ENCODE data around the gene CDH4. TPM values are rescaled to one million over a fixed set of nuclear protein-coding genes. Genes with fewer than 3 reads are reported as not detected.

Gene CDH4
- total RNA-seq, 1 experiment from 2014 or later = 5.3 TPM

DNA sequence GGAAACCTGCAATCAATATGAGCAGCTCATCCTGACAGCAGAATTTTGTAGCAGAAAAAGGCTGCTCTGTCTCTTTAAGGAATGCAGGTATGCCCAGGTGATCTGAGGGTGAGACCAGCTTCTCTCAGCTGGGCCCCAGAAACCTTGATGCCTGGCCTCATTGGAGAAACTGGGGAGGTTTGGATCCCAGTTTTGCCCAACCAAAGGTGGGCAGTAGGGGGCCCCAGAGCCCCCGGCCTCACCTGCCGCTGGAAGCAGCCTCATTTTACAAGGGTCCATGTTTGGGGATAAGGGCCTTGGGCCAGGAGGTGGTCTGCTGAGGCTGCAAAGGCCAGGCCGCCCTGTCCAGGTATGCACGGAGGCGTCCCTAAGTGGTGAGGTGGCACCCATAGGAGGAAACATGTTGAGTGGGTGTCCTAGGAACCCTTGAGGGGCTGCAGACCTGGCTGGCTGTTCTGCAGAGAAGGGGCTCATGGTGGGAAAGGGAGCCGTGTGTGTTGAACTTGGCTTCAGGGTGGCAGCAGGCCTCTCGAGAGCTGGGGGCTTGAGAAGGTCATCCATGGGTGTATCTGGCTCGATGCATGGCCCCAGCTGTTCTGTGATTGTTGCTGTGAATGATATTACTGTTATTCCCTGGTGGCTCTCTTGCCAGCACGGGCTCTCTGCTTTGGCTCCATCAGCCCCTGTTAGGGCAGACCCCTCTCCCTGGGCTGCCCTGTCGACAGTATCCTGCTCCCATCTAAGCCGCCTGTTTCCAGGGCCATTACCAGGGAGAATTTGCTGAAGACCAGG lies 208.4 kb downstream of the CDH4 start:
- H3K27ac Mint-ChIP-seq = no peak overlapping the region
- TF ChIP-seq GRHL2 (CRISPR knock-in tag; IDR thresholded peaks at IDR 0.05; ENCODE audit: insufficient replicate concordance, severe bottlenecking) (no peak), RORB (CRISPR knock-in tag; IDR thresholded peaks at IDR 0.05) (no peak), JUN (CRISPR knock-in tag; IDR thresholded peaks at IDR 0.05) (no peak), ZNF317 (CRISPR knock-in tag; IDR thresholded peaks at IDR 0.05; ENCODE audit: borderline replicate concordance, low read depth) (no peak)
- TF ChIP-seq, protein P1, sequence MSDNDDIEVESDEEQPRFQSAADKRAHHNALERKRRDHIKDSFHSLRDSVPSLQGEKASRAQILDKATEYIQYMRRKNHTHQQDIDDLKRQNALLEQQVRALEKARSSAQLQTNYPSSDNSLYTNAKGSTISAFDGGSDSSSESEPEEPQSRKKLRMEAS (CRISPR knock-in tag; IDR thresholded peaks at IDR 0.05) = no peak
- TF ChIP-seq, protein P2, sequence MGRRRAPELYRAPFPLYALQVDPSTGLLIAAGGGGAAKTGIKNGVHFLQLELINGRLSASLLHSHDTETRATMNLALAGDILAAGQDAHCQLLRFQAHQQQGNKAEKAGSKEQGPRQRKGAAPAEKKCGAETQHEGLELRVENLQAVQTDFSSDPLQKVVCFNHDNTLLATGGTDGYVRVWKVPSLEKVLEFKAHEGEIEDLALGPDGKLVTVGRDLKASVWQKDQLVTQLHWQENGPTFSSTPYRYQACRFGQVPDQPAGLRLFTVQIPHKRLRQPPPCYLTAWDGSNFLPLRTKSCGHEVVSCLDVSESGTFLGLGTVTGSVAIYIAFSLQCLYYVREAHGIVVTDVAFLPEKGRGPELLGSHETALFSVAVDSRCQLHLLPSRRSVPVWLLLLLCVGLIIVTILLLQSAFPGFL (CRISPR knock-in tag; IDR thresholded peaks at IDR 0.05; ENCODE audit: borderline replicate concordance) = no peak
- TF ChIP-seq, protein P3, sequence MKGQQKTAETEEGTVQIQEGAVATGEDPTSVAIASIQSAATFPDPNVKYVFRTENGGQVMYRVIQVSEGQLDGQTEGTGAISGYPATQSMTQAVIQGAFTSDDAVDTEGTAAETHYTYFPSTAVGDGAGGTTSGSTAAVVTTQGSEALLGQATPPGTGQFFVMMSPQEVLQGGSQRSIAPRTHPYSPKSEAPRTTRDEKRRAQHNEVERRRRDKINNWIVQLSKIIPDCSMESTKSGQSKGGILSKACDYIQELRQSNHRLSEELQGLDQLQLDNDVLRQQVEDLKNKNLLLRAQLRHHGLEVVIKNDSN (CRISPR knock-in tag; IDR thresholded peaks at IDR 0.05) = no peak
- H3K36me3 Mint-ChIP-seq = peaks cover 17% of the 10 kb centered on the region
- H3K4me3 Mint-ChIP-seq = no peak overlapping the region
- CTCF ChIA-PET = interaction anchor here (0.6 to 1.2 kb wide), 3 partner anchors 14 to 65 kb away, joined by 3 to 5 read pairs (median 3); no protein-coding TSS in a partner anchor
- peaks cover 13% of the 10 kb centered on the region for H3K4me1 Mint-ChIP-seq
- H3K9me3 Mint-ChIP-seq = peaks cover 32% of the 10 kb centered on the region
- H3K27me3 Mint-ChIP-seq (ENCODE audit: low read depth) = peaks cover 37% of the 10 kb centered on the region
- POLR2A ChIA-PET = no interaction called here
- peak; percentile 78 for ATAC-seq
- DNase-seq (ENCODE audit: low spot score) = no peak

DNA sequence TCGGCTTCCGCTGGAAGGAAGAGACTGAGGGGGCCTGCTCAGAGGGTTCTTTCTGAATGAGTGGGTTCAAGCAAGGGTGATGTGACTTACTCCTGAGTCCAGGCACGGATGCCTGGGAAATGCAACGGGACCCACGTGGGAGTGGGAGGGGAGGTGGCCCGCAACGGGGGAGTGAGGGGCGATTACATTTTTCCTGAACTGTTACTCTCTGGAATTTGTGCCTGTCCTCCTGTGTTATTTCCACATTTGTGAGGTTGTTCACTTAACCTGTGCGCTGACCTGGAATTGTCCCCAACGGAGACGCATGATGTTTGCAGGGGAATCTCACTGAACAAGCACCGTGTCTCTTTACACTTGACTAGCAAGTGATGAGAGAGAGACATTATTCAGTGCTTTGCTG lies 209.4 kb downstream of the CDH4 start:
- ATAC-seq (no peak), DNase-seq (ENCODE audit: low spot score) (no peak)
- Mint-ChIP-seq H3K27ac (no peak overlapping the region), H3K36me3 (peaks cover 17% of the 10 kb centered on the region), H3K4me1 (peaks cover 14% of the 10 kb centered on the region), H3K27me3 (ENCODE audit: low read depth) (peaks cover 34% of the 10 kb centered on the region), H3K4me3 (no peak overlapping the region), H3K9me3 (peaks cover 31% of the 10 kb centered on the region)
- CTCF ChIA-PET = no interaction called here
- POLR2A ChIA-PET = no interaction called here
- TF ChIP-seq, protein P4, sequence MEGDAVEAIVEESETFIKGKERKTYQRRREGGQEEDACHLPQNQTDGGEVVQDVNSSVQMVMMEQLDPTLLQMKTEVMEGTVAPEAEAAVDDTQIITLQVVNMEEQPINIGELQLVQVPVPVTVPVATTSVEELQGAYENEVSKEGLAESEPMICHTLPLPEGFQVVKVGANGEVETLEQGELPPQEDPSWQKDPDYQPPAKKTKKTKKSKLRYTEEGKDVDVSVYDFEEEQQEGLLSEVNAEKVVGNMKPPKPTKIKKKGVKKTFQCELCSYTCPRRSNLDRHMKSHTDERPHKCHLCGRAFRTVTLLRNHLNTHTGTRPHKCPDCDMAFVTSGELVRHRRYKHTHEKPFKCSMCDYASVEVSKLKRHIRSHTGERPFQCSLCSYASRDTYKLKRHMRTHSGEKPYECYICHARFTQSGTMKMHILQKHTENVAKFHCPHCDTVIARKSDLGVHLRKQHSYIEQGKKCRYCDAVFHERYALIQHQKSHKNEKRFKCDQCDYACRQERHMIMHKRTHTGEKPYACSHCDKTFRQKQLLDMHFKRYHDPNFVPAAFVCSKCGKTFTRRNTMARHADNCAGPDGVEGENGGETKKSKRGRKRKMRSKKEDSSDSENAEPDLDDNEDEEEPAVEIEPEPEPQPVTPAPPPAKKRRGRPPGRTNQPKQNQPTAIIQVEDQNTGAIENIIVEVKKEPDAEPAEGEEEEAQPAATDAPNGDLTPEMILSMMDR (IDR thresholded peaks at IDR 0.05) = no peak
- TF ChIP-seq ZNF219 (CRISPR knock-in tag; IDR thresholded peaks at IDR 0.05; ENCODE audit: borderline replicate concordance) (no peak), FOXK1 (CRISPR knock-in tag; IDR thresholded peaks at IDR 0.05) (no peak), HMGA2 (CRISPR knock-in tag; IDR thresholded peaks at IDR 0.05) (no peak), KAT7 (CRISPR knock-in tag; IDR thresholded peaks at IDR 0.05; ENCODE audit: borderline replicate concordance) (no peak), IRF2 (CRISPR knock-in tag; IDR thresholded peaks at IDR 0.05; ENCODE audit: borderline replicate concordance, low read depth) (no peak), ZNF671 (CRISPR knock-in tag; IDR thresholded peaks at IDR 0.05) (no peak), ETV6 (CRISPR knock-in tag; IDR thresholded peaks at IDR 0.05) (no peak), ZNF121 (CRISPR knock-in tag; IDR thresholded peaks at IDR 0.05) (no peak)
- TF ChIP-seq, protein P5, sequence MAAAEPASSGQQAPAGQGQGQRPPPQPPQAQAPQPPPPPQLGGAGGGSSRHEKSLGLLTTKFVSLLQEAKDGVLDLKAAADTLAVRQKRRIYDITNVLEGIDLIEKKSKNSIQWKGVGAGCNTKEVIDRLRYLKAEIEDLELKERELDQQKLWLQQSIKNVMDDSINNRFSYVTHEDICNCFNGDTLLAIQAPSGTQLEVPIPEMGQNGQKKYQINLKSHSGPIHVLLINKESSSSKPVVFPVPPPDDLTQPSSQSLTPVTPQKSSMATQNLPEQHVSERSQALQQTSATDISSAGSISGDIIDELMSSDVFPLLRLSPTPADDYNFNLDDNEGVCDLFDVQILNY (CRISPR knock-in tag; IDR thresholded peaks at IDR 0.05) = no peak
